Fibroblast of mammary gland (primary cell): ENCODE data around the gene CKLF.

Experiments used
- DNase-seq: peaks from one replicate; pipeline ENCODE4 v3.0.0-alpha.2; 2010; ENCODE audit warnings: low read depth
- H3K4me3 ChIP-seq: 2 replicates; pipeline ENCODE4 v1.5.1; 2011; ENCODE audit warnings: low read depth, mild to moderate bottlenecking, low read length, moderate library complexity; ENCODE audit not compliant: control insufficient read depth
- CTCF ChIP-seq: conservative IDR thresholded peaks from 2 replicates; pipeline ENCODE4 v1.5.1; 2011; ENCODE audit warnings: low read depth, low read length, inconsistent platforms; ENCODE audit not compliant: control insufficient read depth, insufficient read depth

The CKLF gene

GRCh38 chr16:66544016-66544757, 8.2 kb upstream of the CKLF start:
- TF ChIP-seq CTCF: no peak
- no peak overlapping the region for H3K4me3 ChIP-seq
- DNase-seq: no peak

GRCh38 chr16:66547101-66547989, 5.0 kb upstream of the CKLF start:
- DNase-seq: no peak
- no peak overlapping the region for H3K4me3 ChIP-seq
- no peak for TF ChIP-seq CTCF

- DNase-seq: no peak
- no peak for TF ChIP-seq CTCF
- H3K4me3 ChIP-seq: no peak overlapping the region
Measured at GRCh38 chr16:66548068-66548467, 4.3 kb upstream of the CKLF start.

GRCh38 chr16:66548868-66549267, 3.5 kb upstream of the CKLF start:
- no peak for DNase-seq
- no peak for TF ChIP-seq CTCF
- H3K4me3 ChIP-seq: peak overlapping the region; percentile 71

GRCh38 chr16:66549284-66550131, 2.9 kb upstream of the CKLF start, which contains the start of gene TK2:
Gene TK2 (minus strand): TSS chr16:66550122. CDS start chr16:66550061, 61 bp downstream.
- DNase-seq: peak; percentile 68
- H3K4me3 ChIP-seq: peak within 1 kb of the TSS; percentile 71
- TF ChIP-seq CTCF: no peak

GRCh38 chr16:66551348-66551759, 1.0 kb upstream of the CKLF start:
- peak; percentile 41 for DNase-seq
- no peak overlapping the region for H3K4me3 ChIP-seq
- peak; percentile 20 for TF ChIP-seq CTCF
